H1 (cell line): ENCODE data around the gene RNF224. TPM values are rescaled to one million over a fixed set of nuclear protein-coding genes. Genes with fewer than 3 reads are reported as not detected.

Experiments
- CTCF ChIA-PET: fragments of 300-600 bp; sonication (Branson Sonifier 250); formaldehyde crosslinking; loops from one replicate; lab custom pipeline; 2021; ENCODE audit not compliant: partially characterized antibody; lab: Charles Lee
- POLR2A ChIA-PET: fragments of 300-600 bp; sonication (Branson Sonifier 250); formaldehyde crosslinking; loops from one replicate; lab custom pipeline; 2021; ENCODE audit warnings: inconsistent platforms; ENCODE audit not compliant: partially characterized antibody; lab: Charles Lee
- DNase-seq, 2 experiments: peaks; one replicate each; pipeline versions ENCODE4 v3.0.0 to v3.0.0-alpha.2; 2010 to 2022; ENCODE audit warnings: low spot score in 2 of 2, low read depth in 1 of 2, mixed read lengths in 1 of 2
- FAIRE-seq: peaks from 2 replicates; lab custom pipeline; 2011; peaks lifted over from hg19 to GRCh38; lab: Jason Lieb, UNC
- H2AFZ ChIP-seq: 2 replicates; pipeline ENCODE4 v1.8.1; 2012; ENCODE audit warnings: low read length, inconsistent platforms
- H2AK5ac ChIP-seq: 2 replicates; pipeline ENCODE4 v1.6.1; 2013; ENCODE audit warnings: low read depth, low read length
- H2BK120ac ChIP-seq: replicated peaks from 2 replicates; pipeline ENCODE3; 2013; ENCODE audit warnings: low read depth, low read length, inconsistent platforms
- H2BK12ac ChIP-seq: 2 replicates; pipeline ENCODE4 v1.6.1; 2013; ENCODE audit warnings: low read depth, low read length
- H2BK15ac ChIP-seq: 2 replicates; pipeline ENCODE4 v1.6.1; 2013; ENCODE audit warnings: low read length
- H2BK20ac ChIP-seq: 2 replicates; pipeline ENCODE4 v1.6.1; 2013; ENCODE audit warnings: low read length
- H2BK5ac ChIP-seq: 2 replicates; pipeline ENCODE4 v1.6.1; 2013; ENCODE audit warnings: low read depth, low read length
- H3K14ac ChIP-seq: 2 replicates; pipeline ENCODE4 v1.6.1; 2013; ENCODE audit warnings: inconsistent platforms; ENCODE audit not compliant: insufficient read length
- H3K18ac ChIP-seq: 2 replicates; pipeline ENCODE4 v1.6.1; 2013; ENCODE audit warnings: low read length; ENCODE audit errors: extremely low read depth
- H3K23ac ChIP-seq: 2 replicates; pipeline ENCODE4 v1.6.1; 2013; ENCODE audit warnings: inconsistent platforms; ENCODE audit not compliant: insufficient read length
- H3K23me2 ChIP-seq: 2 replicates; pipeline ENCODE4 v1.6.1; 2013; ENCODE audit warnings: low read depth, low read length
- H3K27ac ChIP-seq: 2 replicates; pipeline ENCODE4 v1.6.1; 2011; ENCODE audit warnings: low read depth, low read length, inconsistent platforms
- H3K27me3 ChIP-seq, 4 experiments: replicated peaks in 1 of 4; 1 replicate in 1 of 4; 2 replicates in 3 of 4; pipeline versions ENCODE4 v1.6.1 to v1.8.1; 2011 to 2013; ENCODE audit warnings: low read length in 3 of 4, mild to moderate bottlenecking in 3 of 4, inconsistent platforms in 2 of 4, mixed read lengths in 2 of 4, moderate library complexity in 1 of 4; ENCODE audit not compliant: control insufficient read depth in 3 of 4, insufficient read depth in 3 of 4; ENCODE audit errors: extremely low read depth in 1 of 4
- H3K36me3 ChIP-seq, 4 experiments: 2 replicates each; pipeline versions ENCODE4 v1.6.1 to v1.8.1; 2011 to 2013; ENCODE audit warnings: mild to moderate bottlenecking in 4 of 4, low read length in 3 of 4, moderate library complexity in 2 of 4, control low read depth in 1 of 4, inconsistent platforms in 1 of 4; ENCODE audit not compliant: insufficient read depth in 4 of 4, control insufficient read depth in 2 of 4
- H3K4ac ChIP-seq: replicated peaks from 2 replicates; pipeline ENCODE3; 2013; ENCODE audit warnings: low read length, low read depth, mixed read lengths, inconsistent platforms; ENCODE audit not compliant: insufficient read length
- H3K4me1 ChIP-seq, 4 experiments: replicated peaks in 1 of 4; 1 replicate in 1 of 4; 2 replicates in 3 of 4; pipeline versions ENCODE4 v1.6.1 to v1.8.1; 2011 to 2013; ENCODE audit warnings: low read length in 3 of 4, inconsistent platforms in 2 of 4, mixed read lengths in 1 of 4; ENCODE audit not compliant: insufficient read depth in 4 of 4, control insufficient read depth in 3 of 4
- H3K4me2 ChIP-seq, 2 experiments: 2 replicates each; pipeline versions ENCODE4 v1.6.1 to v1.8.1; 2011 to 2013; ENCODE audit warnings: low read depth in 2 of 2, low read length in 2 of 2, control low read depth in 1 of 2, inconsistent platforms in 1 of 2, mild to moderate bottlenecking in 1 of 2; ENCODE audit not compliant: insufficient read depth in 1 of 2
- H3K4me3 ChIP-seq, 4 experiments: fragments of 200-600, 300-600 bp in 1 of 4; sonication (generic), shearing (Covaris generic), sonication (Bioruptor Twin) in 1 of 4; 2 replicates each; pipeline versions ENCODE4 v1.5.1 to v1.8.1; 2011 to 2016; ENCODE audit warnings: low read length in 4 of 4, low read depth in 3 of 4, control low read depth in 2 of 4, inconsistent platforms in 2 of 4, mild to moderate bottlenecking in 2 of 4, mixed read lengths in 1 of 4, moderate library complexity in 1 of 4; ENCODE audit not compliant: insufficient read depth in 2 of 4; ENCODE audit errors: extremely low read depth in 1 of 4
- H3K56ac ChIP-seq: replicated peaks from 2 replicates; pipeline ENCODE3; 2013; ENCODE audit warnings: low read depth, mild to moderate bottlenecking, mixed read lengths, low read length, inconsistent platforms; ENCODE audit not compliant: insufficient read length
- H3K79me1 ChIP-seq: 2 replicates; pipeline ENCODE4 v1.6.1; 2013; ENCODE audit warnings: low read depth, low read length, control low read depth
- H3K79me2 ChIP-seq, 2 experiments: 2 replicates each; pipeline versions ENCODE4 v1.6.1 to v1.8.1; 2012 to 2013; ENCODE audit warnings: low read length in 2 of 2, mild to moderate bottlenecking in 2 of 2, inconsistent platforms in 1 of 2; ENCODE audit not compliant: insufficient read depth in 2 of 2, control insufficient read depth in 1 of 2
- H3K9ac ChIP-seq, 4 experiments: replicated peaks in 1 of 4; 1 replicate in 1 of 4; 2 replicates in 3 of 4; pipeline versions ENCODE4 v1.6.1 to v1.8.1; 2011 to 2013; ENCODE audit warnings: low read depth in 3 of 4, low read length in 3 of 4, control low read depth in 2 of 4, mild to moderate bottlenecking in 2 of 4, moderate library complexity in 2 of 4, inconsistent platforms in 1 of 4; ENCODE audit errors: extremely low read depth in 1 of 4
- H3K9me3 ChIP-seq, 2 experiments: 2 replicates each; pipeline versions ENCODE4 v1.6.1 to v1.8.1; 2012 to 2013; ENCODE audit warnings: mild to moderate bottlenecking in 2 of 2, moderate library complexity in 2 of 2, control low read depth in 1 of 2, inconsistent platforms in 1 of 2, low read depth in 1 of 2, low read length in 1 of 2, mixed read lengths in 1 of 2; ENCODE audit not compliant: insufficient read depth in 2 of 2
- H4K20me1 ChIP-seq, 2 experiments: replicated peaks in 1 of 2; 2 replicates each; pipeline versions ENCODE3 to v1.8.1; 2011 to 2013; ENCODE audit warnings: inconsistent platforms in 2 of 2, low read length in 2 of 2, mild to moderate bottlenecking in 1 of 2; ENCODE audit not compliant: insufficient read depth in 2 of 2, control insufficient read depth in 1 of 2
- H4K5ac ChIP-seq: 2 replicates; pipeline ENCODE4 v1.6.1; 2013; ENCODE audit warnings: low read length, low read depth, mixed read lengths, inconsistent platforms; ENCODE audit not compliant: insufficient read length
- H4K8ac ChIP-seq: 2 replicates; pipeline ENCODE4 v1.8.0; 2013; ENCODE audit warnings: mild to moderate bottlenecking, moderate library complexity, low read length, inconsistent platforms; ENCODE audit not compliant: insufficient read depth; ENCODE audit errors: extremely low read depth
- H4K91ac ChIP-seq: replicated peaks from 2 replicates; pipeline ENCODE3; 2013; ENCODE audit warnings: low read length, mixed read lengths, inconsistent platforms; ENCODE audit not compliant: insufficient read length
- ASH2L ChIP-seq: fragments of 200-600, 300-600 bp; sonication (generic); IDR thresholded peaks from one replicate; pipeline ENCODE4 v1.7.1; 2017; ENCODE audit warnings: low read length
- ATF2 ChIP-seq: IDR thresholded peaks from 2 replicates; pipeline ENCODE4 v1.6.1; 2012; ENCODE audit warnings: low read length, inconsistent platforms
- CEBPB ChIP-seq: IDR thresholded peaks from 2 replicates; pipeline ENCODE4 v1.6.1; 2012; ENCODE audit warnings: low read depth, low read length
- EZH2 ChIP-seq: fragments of 200-600 bp; sonication (generic); IDR thresholded peaks from 2 replicates; pipeline ENCODE4 v1.7.1; 2012; ENCODE audit warnings: low read depth, mild to moderate bottlenecking, moderate library complexity, low read length, inconsistent platforms; ENCODE audit not compliant: severe bottlenecking
- GTF2F1 ChIP-seq: IDR thresholded peaks from 2 replicates; pipeline ENCODE4 v1.6.1; 2012; ENCODE audit warnings: low read depth, low read length, improper control_type of control experiment, borderline replicate concordance
- KDM5A ChIP-seq: fragments of 200-600 bp; IDR thresholded peaks from 2 replicates; pipeline ENCODE4 v1.7.1; 2012; ENCODE audit warnings: mild to moderate bottlenecking, low read length, inconsistent platforms, mixed read lengths
- NRF1 ChIP-seq: IDR thresholded peaks from 2 replicates; pipeline ENCODE4 v1.6.1; 2011; ENCODE audit warnings: mild to moderate bottlenecking, low read depth, low read length, improper control_type of control experiment
- PHF8 ChIP-seq: fragments of 200-600 bp; sonication (generic); conservative IDR thresholded peaks from 2 replicates; pipeline ENCODE4 v1.7.1; 2012; ENCODE audit warnings: low read depth, mild to moderate bottlenecking, inconsistent platforms, low read length, moderate library complexity
- RBBP5 ChIP-seq: IDR thresholded peaks from 2 replicates; pipeline ENCODE4 v1.7.1; 2012; ENCODE audit warnings: low read depth, mild to moderate bottlenecking, inconsistent platforms, low read length, moderate library complexity, borderline replicate concordance
- SIX5 ChIP-seq: IDR thresholded peaks from 2 replicates; pipeline ENCODE4 v1.6.1; 2011; ENCODE audit warnings: mild to moderate bottlenecking, low read depth, low read length
- TAF7 ChIP-seq: optimal IDR thresholded peaks from 2 replicates; pipeline ENCODE3; 2011; ENCODE audit warnings: low read depth, mild to moderate bottlenecking, inconsistent platforms, low read length, moderate library complexity, borderline replicate concordance
- WGBS, 2 experiments: shearing (Covaris generic) in 1 of 2; methylation state at CpG; one replicate each; pipeline versions ENCODE4 v1.1.6 to v1.1.7; 2013 to 2015; ENCODE audit warnings: low lambda C conversion rate in 2 of 2, mixed read lengths in 2 of 2, inconsistent platforms in 1 of 2, low coverage in 1 of 2, missing lambda C conversion rate in 1 of 2; ENCODE audit not compliant: insufficient replicate concordance in 2 of 2, insufficient coverage in 1 of 2, insufficient read length in 1 of 2; ENCODE audit errors: extremely low coverage in 1 of 2, missing lambda C conversion rate in 1 of 2; 5-methylcytosine and 5-hydroxymethylcytosine counted together
- polyA plus RNA-seq, 7 experiments: library from polyadenylated mRNA; depleted of rRNA in 3 of 7; stranded (reverse) in 5 of 7; unstranded in 2 of 7; fragments of >200 nt in 5 of 7; fragments of 200-250 nt in 2 of 7; gene quantifications; 1 replicate in 5 of 7; 2 replicates in 1 of 7; 4 replicates in 1 of 7; pipeline versions ENCODE4 v1.2.1 to v1.2.3, GENCODE V29; 2011 to 2013; ENCODE audit warnings: missing spikeins in 2 of 7, mixed read lengths in 2 of 7
- total RNA-seq: library from RNA; stranded (reverse); fragmentation: NEBNext Ultra II Directional; extraction: Animal tissue kit (Norgen Biotek cat#: 25700); gene quantifications from 2 replicates; pipeline ENCODE4 v1.2.1, GENCODE V29; 2021

Gene RNF224
- total and polyA plus RNA-seq, 2 of the 8 experiments (the other 6 are each of a cell fraction or from before 2014, with no cell fraction given) = 0.24 TPM; not detected in 1

DNA sequence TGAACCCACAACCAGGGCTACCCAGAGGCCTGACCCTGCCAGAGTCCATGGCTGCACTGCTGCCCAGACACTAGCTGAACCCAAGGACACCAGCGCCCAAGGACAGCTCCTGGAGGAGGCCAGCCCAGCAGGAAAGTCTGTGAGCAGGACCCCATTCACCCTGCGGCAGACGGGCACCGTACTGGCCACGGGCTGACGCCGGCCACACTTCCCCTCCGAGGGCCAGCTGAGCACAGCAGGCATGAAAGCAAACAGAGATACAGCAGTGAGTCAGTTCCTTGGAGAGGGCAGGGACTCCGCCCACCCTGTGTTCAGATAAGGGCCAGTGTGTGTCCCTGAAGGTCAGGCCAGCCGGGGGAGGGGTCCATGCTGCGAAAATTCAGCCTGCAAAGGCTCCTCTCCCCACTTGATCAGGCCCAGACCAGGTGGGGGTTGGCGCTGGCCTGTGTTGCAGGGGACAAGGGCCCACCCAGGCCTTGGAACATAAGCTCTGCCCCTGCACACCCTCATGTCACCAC lies 8.5 kb upstream of the RNF224 start:
- Histone ChIP-seq H3K14ac (no peak overlapping the region), H4K20me1 (peaks cover 0 to 9% of the 10 kb centered on the region in 2 experiments), H2AK5ac (peak overlapping the region; percentile 39; the same call in 1 of the 2 replicates), H3K4ac (no peak overlapping the region), H4K5ac (no peak overlapping the region), H3K4me3 (no peak overlapping the region), H3K79me2 (no peaks in the 10 kb centered on the region), H3K23ac (no peak overlapping the region), H3K27ac (no peak overlapping the region), H2BK12ac (no peak overlapping the region), H4K91ac (no peak overlapping the region), H3K27me3 (no peaks in the 10 kb centered on the region; a peak in 2 of 7 replicates), H3K23me2 (peaks cover 16% of the 10 kb centered on the region; the same call in 1 of the 2 replicates), H2BK15ac (no peak overlapping the region), H2BK5ac (no peak overlapping the region), H3K4me2 (no peak overlapping the region), H3K18ac (no peak overlapping the region), H3K79me1 (no peaks in the 10 kb centered on the region), H3K9me3 (no peaks in the 10 kb centered on the region), H3K4me1 (peaks cover 0 to 15% (median 9%) of the 10 kb centered on the region in 4 experiments; a peak in 5 of 7 replicates), H3K9ac (no peak overlapping the region), H2BK120ac (no peak overlapping the region), H2BK20ac (no peak overlapping the region), H3K56ac (no peak overlapping the region), H4K8ac (no peak overlapping the region), H3K36me3 (peaks cover 0 to 22% (median 7%) of the 10 kb centered on the region in 4 experiments; a peak in 6 of 8 replicates), H2AFZ (no peak overlapping the region)
- ChIA-PET POLR2A (interaction anchor here (1.1 to 69.9 kb wide), 7 partner anchors 11 to 227 kb away, joined by 3 to 1462 read pairs (median 6); partner anchors contain the start of genes NDOR1, NELFB, PAXX and STPG3), CTCF (interaction anchor here (0.9 to 20.2 kb wide), 9 partner anchors 12 to 271 kb away, joined by 3 to 204 read pairs (median 4); partner anchors contain the start of genes ANAPC2 and SSNA1)
- no peak for DNase-seq
- FAIRE-seq = no peak
- 93% methylated on average over 12 of the region's 12 CpGs; no CpG with 5 or more reads in 1 of the 2 experiments for WGBS, 2 experiments
- TF ChIP-seq ASH2L (no peak), RBBP5 (no peak), ATF2 (no peak), TAF7 (no peak), PHF8 (no peak), SIX5 (no peak), NRF1 (no peak), EZH2 (no peak), CEBPB (no peak), GTF2F1 (no peak), KDM5A (no peak)
